Stimulated activated CD8-positive, alpha-beta memory T cell treated with anti-CD3 and anti-CD28 coated beads, Interleukin-7, amount 100 ng/mL, for 4 hours (primary cell): ENCODE measurements around the gene SURF2.
"Not testable (repeated sequence)": the region's sequence is repeated elsewhere in the genome, so short reads cannot be mapped to it uniquely, and the experiment has no call there.

ENCODE experiments used
- DNase-seq, 2 donors: peaks; one replicate each; pipeline ENCODE4 v3.0.0-alpha.2; 2020; ENCODE audit warnings: low read depth in 2 of 2

The SURF2 gene

GRCh38 chr9:133377280-133377679, 20.9 kb downstream of the SURF2 start:
- DNase-seq = not testable (repeated sequence)

GRCh38 chr9:133377721-133378216, 21.4 kb downstream of the SURF2 start:
- no peak for DNase-seq

- DNase-seq = no peak
Measured at GRCh38 chr9:133378408-133378962, 22.1 kb downstream of the SURF2 start.

- DNase-seq = no peak
Measured at GRCh38 chr9:133379153-133380086, 23.1 kb downstream of the SURF2 start.

GRCh38 chr9:133380734-133381133, 24.4 kb downstream of the SURF2 start:
- DNase-seq = no peak

- no peak for DNase-seq
Measured at GRCh38 chr9:133382507-133383141, 26.3 kb downstream of the SURF2 start.

- DNase-seq = no peak
Measured at GRCh38 chr9:133383438-133383837, 27.1 kb downstream of the SURF2 start.

- no peak for DNase-seq
Measured at GRCh38 chr9:133384736-133385321, 28.5 kb downstream of the SURF2 start.

- DNase-seq = no peak
Measured at GRCh38 chr9:133385452-133385851, 29.1 kb downstream of the SURF2 start.

- DNase-seq = no peak
Measured at GRCh38 chr9:133386338-133386737, 30.0 kb downstream of the SURF2 start.

- DNase-seq = no peak
Measured at GRCh38 chr9:133387680-133388079, 31.3 kb downstream of the SURF2 start.

- no peak for DNase-seq
Measured at GRCh38 chr9:133389025-133389557, 32.7 kb downstream of the SURF2 start.

- DNase-seq = no peak
Measured at GRCh38 chr9:133389562-133389961, 33.2 kb downstream of the SURF2 start.

GRCh38 chr9:133390713-133391112, 34.4 kb downstream of the SURF2 start:
- DNase-seq = no peak

GRCh38 chr9:133391449-133391848, 35.1 kb downstream of the SURF2 start:
- DNase-seq = not testable (repeated sequence)

- not testable (repeated sequence) for DNase-seq
Measured at GRCh38 chr9:133392308-133392707, 36.0 kb downstream of the SURF2 start.

GRCh38 chr9:133393399-133393798, 37.0 kb downstream of the SURF2 start:
- no peak for DNase-seq

- no peak for DNase-seq
Measured at GRCh38 chr9:133394687-133395271, 38.4 kb downstream of the SURF2 start.

- no peak for DNase-seq
Measured at GRCh38 chr9:133396952-133397351, 40.6 kb downstream of the SURF2 start.

GRCh38 chr9:133397370-133397769, 41.0 kb downstream of the SURF2 start:
- DNase-seq = no peak

GRCh38 chr9:133397895-133398294, 41.5 kb downstream of the SURF2 start:
- no peak for DNase-seq
